IPS-NIHi7 (cell line): ENCODE data around the gene USP20.
"Not testable (repeated sequence)": the region's sequence is repeated elsewhere in the genome, so short reads cannot be mapped to it uniquely, and the experiment has no call there.

Experiments used
- DNase-seq: peaks from one replicate; pipeline ENCODE4 v3.0.0; 2012; ENCODE audit warnings: mixed read lengths; ENCODE audit errors: extremely low spot score

USP20 gene

GRCh38 chr9:129889941-129890717 is 54.9 kb downstream of the USP20 start:
- DNase-seq = peak; percentile 77

- DNase-seq = not testable (repeated sequence)
Observed at GRCh38 chr9:129890718-129891299, 55.6 kb downstream of the USP20 start.

- DNase-seq = no peak
Observed at GRCh38 chr9:129891569-129891968, 56.3 kb downstream of the USP20 start.

- no peak for DNase-seq
Observed at GRCh38 chr9:129894120-129894823, 59.0 kb downstream of the USP20 start.

GRCh38 chr9:129895376-129896268 is 60.4 kb downstream of the USP20 start:
- no peak for DNase-seq

GRCh38 chr9:129897263-129897662 is 62.0 kb downstream of the USP20 start:
- DNase-seq = no peak

GRCh38 chr9:129898185-129898584 is 62.9 kb downstream of the USP20 start:
- peak; percentile 45 for DNase-seq

- no peak for DNase-seq
Observed at GRCh38 chr9:129899620-129900019, 64.4 kb downstream of the USP20 start.

GRCh38 chr9:129900263-129901027 is 65.2 kb downstream of the USP20 start:
- no peak for DNase-seq

- no peak for DNase-seq
Observed at GRCh38 chr9:129901993-129902739, 66.9 kb downstream of the USP20 start.

GRCh38 chr9:129902740-129903134 is 67.5 kb downstream of the USP20 start:
- DNase-seq = no peak

GRCh38 chr9:129904734-129905133 is 69.5 kb downstream of the USP20 start:
- DNase-seq = no peak

GRCh38 chr9:129906298-129906697 is 71.0 kb downstream of the USP20 start:
- DNase-seq = no peak

- DNase-seq = no peak
Observed at GRCh38 chr9:129907201-129907600, 71.9 kb downstream of the USP20 start.

- no peak for DNase-seq
Observed at GRCh38 chr9:129908906-129909305, 73.6 kb downstream of the USP20 start.

- DNase-seq = no peak
Observed at GRCh38 chr9:129909851-129910250, 74.6 kb downstream of the USP20 start.

- no peak for DNase-seq
Observed at GRCh38 chr9:129910628-129911567, 75.6 kb downstream of the USP20 start.

- DNase-seq = no peak
Observed at GRCh38 chr9:129914051-129914450, 78.8 kb downstream of the USP20 start.

- DNase-seq = no peak
Observed at GRCh38 chr9:129916707-129917106, 81.4 kb downstream of the USP20 start.
